Pons (tissue), 1 donor: ENCODE results near the gene ATP2C1.
"Not testable (repeated sequence)": the region's sequence is repeated elsewhere in the genome, so short reads cannot be mapped to it uniquely, and the experiment has no call there.

Experiments
- DNase-seq: peaks from one replicate; pipeline ENCODE4 v3.0.0-alpha.2; 2016; ENCODE audit warnings: low spot score

Gene ATP2C1

GRCh38 chr3:130893376-130894129 lies at the start of gene ATP2C1:
TSS of gene ATP2C1 (plus strand) at chr3:130894084. CDS start at chr3:130894770, 686 bp downstream.
- peak; percentile 96 for DNase-seq

DNA sequence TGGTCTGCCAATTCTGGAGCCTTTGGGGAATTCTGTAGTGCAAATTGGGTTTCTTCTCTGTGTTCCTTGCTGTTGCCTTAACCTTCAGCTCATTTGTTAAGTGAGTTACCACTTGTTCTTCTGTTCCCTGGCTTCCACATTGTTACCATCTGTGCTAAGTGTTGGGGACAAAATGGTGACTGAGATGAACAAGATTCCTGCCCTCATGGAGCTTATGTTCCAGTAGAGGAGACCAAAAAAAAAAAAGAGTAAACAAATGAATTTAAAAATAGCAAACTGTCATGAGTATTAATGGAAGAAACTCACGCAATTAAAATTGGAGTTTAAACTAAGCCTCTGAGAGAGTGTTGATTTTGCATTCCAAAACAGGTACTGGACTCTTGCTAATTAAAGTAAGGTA lies 49.4 kb upstream of the ATP2C1 start:
- no peak for DNase-seq

DNA sequence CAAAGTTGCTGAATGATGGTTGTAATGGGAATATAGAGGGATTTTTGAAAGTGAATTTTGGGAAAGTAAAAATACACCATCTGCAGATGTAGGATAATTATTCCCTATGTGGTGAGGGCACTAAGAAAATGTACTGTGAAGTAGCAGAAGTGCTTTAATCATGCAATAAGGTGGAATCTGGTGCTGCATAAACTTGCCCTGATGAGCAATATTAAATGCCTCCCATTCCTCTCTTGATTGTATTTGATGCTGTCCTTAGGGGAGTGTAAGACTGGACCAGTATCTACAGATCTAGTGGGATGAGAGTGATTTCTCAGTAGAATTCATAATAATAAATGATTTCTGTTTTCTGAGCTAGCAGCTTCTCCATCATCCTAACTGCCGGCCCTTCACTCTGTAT lies 47.7 kb upstream of the ATP2C1 start:
- DNase-seq: no peak

DNA sequence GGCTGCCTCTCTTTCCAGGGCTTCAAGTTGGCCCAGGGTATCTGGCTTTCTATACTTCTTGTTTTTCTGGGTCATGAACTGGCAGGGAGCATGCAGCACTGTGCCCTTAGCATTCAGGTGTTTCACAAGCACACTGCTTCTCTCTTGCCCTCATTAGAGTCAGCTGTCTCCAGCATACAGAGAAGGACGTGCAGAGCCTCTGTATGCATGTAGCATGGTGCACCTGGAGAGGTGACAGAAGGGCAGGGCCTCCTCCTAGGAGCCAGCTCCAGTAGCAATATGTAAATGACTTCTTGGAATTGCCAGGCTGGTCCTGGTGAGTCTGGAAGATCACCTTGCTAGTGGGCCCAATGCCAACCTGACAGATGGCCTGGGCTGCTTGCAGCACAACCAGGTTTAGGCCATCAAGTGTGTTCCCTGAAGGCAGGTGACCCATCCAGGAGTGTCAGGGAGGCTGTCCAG lies 44.8 kb upstream of the ATP2C1 start:
- DNase-seq: peak; percentile 43

DNA sequence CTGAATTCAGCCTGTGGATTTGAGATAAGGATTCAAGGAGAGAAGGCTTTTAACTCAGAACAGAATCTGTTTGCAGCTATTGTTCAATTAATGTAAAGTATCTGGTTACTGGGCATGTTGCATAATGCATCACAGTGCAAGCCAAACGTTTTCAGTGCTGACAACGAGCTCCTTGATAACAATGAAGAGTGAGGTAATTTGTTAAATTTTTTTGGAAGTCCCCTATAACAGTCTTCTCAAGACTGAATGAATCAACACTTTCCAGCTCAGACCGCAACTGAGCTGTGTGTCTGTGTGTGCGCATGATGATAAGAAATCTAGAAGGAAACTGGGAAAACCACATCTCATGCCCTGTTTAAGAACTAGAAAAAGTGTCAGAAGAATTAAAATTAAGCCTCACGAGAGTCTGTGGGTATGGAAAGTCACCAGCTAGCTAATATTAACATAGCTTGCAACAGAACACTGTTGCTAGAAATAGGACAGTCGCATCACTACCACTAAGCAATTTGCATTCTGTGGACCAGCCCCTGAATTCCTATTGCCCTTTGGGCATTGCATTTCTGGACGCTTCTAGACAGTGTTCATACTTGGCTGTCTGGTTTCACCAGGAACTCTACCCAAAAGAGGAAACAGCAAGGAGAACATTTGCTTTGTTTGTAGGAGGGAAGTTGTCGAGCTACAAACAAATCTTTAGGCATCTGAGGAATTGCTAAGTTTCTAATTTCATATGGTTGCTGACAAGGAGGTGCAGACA lies 43.7 kb upstream of the ATP2C1 start:
- DNase-seq: peak; percentile 92

DNA sequence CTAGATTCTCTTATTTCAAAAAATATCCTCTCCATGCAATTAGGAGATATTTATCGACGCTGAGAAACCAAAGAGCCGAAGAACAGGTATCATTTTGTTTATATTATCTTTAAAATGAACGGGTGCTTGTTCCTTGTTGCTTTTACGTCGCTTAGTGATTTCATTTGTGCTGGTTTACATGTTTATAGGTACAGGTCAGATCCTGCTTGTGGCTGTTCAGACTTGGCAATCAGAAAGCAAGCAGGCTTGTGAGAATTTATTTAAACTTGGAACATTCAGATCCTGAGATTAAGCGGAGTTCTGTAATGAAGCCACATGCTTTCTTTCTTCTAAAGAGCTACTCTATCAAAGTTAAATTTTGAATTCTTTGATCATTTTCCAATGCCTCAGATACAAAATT lies 43.0 kb upstream of the ATP2C1 start:
- no peak for DNase-seq

DNA sequence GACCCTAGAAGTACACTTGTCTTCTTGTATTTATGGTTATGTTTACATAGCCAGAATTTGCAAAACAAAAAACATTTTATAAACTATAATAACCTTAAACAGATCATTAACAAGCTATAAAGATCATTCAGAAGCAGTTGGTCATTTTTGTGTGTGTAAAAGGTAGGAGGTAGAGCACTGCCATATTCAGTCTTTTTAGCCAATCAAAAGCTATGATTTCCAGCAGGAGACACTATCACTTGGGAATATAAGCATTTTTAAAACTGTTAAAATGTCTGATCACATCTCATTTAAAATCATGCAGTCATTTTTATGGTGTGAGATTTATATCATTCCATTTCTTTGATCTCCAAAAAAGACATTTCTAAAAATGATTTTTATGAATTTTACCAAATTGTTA lies 42.6 kb upstream of the ATP2C1 start:
- no peak for DNase-seq

DNA sequence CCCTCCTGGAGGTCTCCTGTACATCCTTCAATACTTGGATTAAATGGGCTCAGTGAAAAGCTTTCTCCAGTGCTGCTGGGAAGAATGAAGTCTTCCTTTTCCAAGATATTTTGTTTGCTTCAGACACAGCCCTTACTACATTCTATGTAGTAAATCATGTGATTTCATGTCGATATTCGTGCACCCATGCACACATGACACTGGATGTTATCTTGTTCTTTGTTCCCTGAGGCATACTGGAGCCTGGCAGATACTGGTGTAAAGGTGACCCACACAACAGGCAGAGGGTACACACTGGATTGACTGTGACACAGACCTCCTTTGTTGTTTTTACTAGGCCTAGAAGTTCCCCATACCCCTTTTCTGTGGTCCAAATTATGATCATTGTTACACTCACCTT lies 40.3 kb upstream of the ATP2C1 start:
- DNase-seq: no peak

DNA sequence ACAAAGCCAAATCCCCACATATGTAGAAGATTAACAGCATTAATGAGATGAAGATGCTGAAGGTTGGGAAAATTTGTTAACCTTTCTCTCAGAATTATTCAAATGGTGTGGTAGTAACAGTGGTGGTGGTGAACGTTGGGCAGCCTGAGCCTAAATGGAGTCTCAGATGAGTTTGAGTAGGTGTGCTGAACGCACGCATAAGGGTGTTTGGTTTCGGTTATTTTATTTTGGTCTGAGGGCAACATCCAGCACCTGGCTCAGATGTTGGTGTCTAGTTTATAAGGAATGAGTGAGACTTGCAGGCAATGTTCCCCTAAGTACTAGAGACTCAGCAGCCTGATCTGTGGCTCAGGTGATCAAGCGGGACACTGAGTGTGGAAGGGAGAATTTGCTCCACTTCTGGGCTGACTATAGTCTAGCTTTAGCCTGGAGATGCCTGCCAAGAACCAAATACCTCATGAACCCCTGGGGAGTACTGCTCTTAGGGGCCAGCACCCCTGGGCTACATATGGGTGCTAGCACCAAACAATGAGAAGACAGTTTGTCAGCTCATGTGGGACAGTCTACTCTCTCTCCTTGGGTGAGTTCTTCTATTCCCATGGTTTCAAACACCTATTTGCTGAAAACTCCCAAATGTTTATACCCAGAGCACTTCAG lies 39.5 kb upstream of the ATP2C1 start:
- no peak for DNase-seq

DNA sequence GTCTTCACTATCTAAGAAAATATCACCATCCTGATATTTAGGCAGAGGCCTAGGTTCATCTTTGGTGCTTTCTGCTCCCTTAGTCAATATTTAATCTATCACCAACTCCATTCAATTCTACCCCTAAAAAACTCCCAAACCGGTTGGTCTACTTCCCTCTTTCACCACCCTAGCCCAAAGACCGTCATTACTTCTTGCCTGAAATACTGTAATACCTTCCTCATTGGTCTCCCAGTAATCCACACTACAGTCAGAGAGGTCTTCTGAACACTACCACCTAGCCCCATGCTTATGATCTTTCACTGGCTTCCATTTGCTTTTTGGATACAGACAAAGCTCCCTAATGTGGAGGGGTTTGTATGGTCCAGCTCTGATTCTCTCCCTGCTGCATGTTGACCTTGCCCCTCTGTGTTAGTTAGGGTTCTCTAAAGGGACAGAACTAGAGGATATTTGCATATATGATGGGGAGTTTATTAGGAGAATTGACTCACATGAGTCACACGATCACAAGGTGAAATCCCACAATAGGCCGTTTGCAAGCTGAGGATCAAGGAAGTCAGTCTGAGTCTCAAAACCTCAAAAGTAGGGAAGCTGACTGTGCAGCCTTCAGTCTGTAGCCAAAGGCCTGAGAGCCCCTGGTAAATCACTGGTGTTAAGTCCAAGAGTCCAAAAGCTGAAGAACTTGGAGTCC lies 36.4 kb upstream of the ATP2C1 start:
- DNase-seq: peak; percentile 56

GRCh38 chr3:130862130-130862529 lies 31.8 kb upstream of the ATP2C1 start:
- not testable (repeated sequence) for DNase-seq

DNA sequence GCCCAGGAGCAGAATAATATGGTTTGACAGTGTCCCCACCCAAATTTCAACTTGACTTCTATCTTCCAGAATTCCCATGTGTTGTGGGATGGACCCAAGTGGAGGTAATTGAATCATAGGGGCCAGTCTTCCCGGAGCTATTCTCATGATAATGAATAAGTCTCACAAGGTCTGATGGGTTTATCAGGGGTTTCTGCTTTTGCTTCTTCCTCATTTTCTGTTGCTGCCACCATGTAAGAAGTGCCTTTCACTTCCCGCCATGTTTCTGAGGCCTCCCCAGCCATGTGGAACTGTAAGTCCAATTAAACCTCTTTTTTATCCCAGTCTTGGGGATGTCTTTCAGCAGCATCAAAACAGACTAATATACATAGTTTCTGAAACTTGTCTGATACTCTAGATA lies 28.4 kb upstream of the ATP2C1 start:
- DNase-seq: no peak

DNA sequence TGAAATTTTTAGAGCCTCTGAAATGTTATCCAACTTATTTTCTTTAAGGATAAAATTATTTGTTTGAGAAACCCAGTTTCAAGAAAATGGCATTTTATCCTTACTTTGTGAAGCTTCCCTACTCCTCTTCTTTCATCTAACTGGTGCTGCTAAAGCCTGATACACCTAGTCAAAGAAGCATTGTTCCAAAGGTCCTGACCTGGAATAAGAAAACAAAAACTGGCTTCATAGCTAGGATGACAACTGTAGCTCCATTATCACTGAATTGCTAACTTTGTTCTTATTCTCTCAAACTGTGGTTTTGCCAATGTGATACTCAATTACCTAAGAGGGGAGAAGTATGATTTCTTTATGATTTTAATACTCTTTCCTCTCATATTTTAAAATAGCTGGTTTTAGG lies 27.6 kb upstream of the ATP2C1 start:
- DNase-seq: no peak

DNA sequence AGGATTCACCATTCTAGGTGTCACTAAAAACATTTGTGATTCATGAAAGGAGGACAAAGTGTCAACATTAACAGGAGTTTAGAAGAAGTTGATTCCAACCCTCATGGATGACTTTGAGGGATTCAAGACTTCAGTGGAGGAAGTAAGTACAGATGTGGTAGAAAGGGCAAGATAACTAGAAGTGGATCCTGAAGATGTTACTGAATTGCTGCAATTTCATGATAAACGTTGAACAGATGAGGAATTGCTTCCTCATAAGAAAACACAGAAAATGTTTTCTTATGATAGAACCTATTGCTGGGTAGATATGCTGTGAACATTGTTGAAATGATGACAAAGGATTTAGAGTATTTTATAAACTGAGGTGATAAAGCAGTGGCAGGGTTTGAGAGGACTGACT lies 23.5 kb upstream of the ATP2C1 start:
- no peak for DNase-seq

GRCh38 chr3:130876594-130876993 lies 17.3 kb upstream of the ATP2C1 start:
- no peak for DNase-seq

DNA sequence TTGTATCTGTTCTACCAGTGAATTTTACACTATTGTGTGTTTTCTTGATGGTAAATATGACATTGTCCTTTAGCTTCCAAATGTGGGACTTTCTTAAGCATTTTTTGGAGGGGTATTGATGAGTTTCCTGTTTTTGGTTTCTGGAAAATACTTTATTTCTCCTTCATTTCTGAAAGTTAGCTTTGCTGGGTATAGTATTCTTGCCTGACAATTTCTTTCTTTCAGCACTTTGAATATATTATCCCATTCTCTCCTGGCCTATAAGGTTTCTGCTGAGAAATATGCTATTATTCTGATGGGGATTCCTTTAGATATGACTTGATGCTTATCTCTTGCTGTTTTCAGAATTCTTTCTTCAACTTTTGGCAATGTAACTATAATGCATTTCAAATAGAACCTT lies 15.4 kb upstream of the ATP2C1 start:
- no peak for DNase-seq

- no peak for DNase-seq
Measured at GRCh38 chr3:130889416-130889946, 4.4 kb upstream of the ATP2C1 start.

DNA sequence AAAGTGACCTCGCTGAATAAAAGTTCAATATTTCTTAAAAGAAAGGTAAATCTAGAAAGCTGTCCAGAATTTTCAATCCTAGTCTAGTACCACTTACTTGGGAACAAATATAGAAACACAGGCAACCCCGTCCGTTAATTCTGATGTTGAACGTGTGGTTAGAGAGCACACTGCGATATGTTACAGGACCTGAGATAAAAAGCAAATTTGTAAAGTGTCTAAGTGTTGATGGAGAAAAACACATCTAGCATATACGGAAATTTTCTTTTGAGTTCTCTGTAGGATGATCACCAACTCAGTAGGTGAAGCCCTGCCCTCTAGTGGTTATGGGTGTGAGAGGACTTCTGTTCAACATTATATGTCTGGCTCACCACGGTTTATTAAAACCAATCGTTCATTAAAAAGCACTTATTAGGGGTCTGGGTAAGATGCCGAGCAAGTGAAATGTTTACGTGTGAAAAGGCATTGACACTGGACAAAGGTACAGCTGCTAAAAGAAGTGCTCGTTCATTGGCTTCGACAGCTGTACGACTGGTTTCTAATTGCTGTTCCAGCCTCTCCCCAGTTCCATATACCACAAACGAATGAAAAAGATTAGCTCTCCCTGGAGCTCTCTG lies 1.0 kb upstream of the ATP2C1 start:
- peak; percentile 96 for DNase-seq

GRCh38 chr3:130894130-130894985 lies 474 bp downstream of the ATP2C1 start:
- peak; percentile 73 for DNase-seq

DNA sequence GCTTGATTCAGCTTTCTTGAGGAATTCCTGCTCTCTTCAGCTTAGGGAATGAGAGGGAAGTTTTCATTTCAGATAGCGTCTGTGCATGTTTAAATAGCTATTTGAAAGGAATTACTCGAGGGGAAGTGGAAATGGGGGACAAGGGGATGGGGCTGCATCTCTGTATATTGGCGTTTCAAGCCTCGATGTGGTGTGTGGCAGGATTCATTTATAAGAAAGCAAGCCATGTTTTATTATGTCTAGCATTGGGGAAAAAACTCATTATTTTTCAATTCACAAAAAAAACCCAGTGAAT lies 1.0 kb downstream of the ATP2C1 start:
- DNase-seq: no peak
